SK-N-SH (cell line): ENCODE measurements around the gene GNAZ. TPM values are rescaled to one million over a fixed set of nuclear protein-coding genes. Genes with fewer than 3 reads are reported as not detected.
A peak's percentile ranks its signal among the peaks of the same experiment; 100 is the strongest.

ENCODE experiments used
- CTCF ChIA-PET: fragments of 300-600, 350-600 bp; formaldehyde crosslinking; extraction: SDS; loops from one replicate; lab custom pipeline; 2021; lab: Yijun Ruan, JAX
- POLR2A ChIA-PET: fragments of 350-600 bp; sonication (Branson Sonifier 250); formaldehyde crosslinking; extraction: SDS; loops from one replicate; lab custom pipeline; 2020; ENCODE audit warnings: antibody characterized with exemption, inconsistent platforms; lab: Yijun Ruan, JAX
- DNase-seq: peaks from one replicate; pipeline ENCODE4 v3.0.0; 2012
- H2AFZ ChIP-seq: fragments of 200-600 bp; sonication (generic); 2 replicates; pipeline ENCODE4 v1.8.1; 2016; ENCODE audit warnings: antibody characterized with exemption, mild to moderate bottlenecking, low read depth
- H3F3A ChIP-seq: fragments of 200-600 bp; sonication (generic); replicated peaks from 2 replicates; pipeline ENCODE3; 2016; ENCODE audit warnings: antibody characterized with exemption, mild to moderate bottlenecking; ENCODE audit not compliant: insufficient read depth
- H3K27ac ChIP-seq, 2 experiments: fragments of 200-500 bp in 1 of 2; fragments of 200-600 bp in 1 of 2; sonication (Bioruptor generic) in 1 of 2; sonication (generic), shearing (Covaris generic) in 1 of 2; 2 replicates each; pipeline versions ENCODE4 v1.5.1 to v1.6.1; 2014 to 2016; ENCODE audit warnings: low read depth in 2 of 2, inconsistent platforms in 1 of 2, low read length in 1 of 2, mild to moderate bottlenecking in 1 of 2, mixed read lengths in 1 of 2
- H3K27me3 ChIP-seq: fragments of 200-600 bp; sonication (generic), shearing (Covaris generic); 2 replicates; pipeline ENCODE4 v1.6.1; 2016; ENCODE audit warnings: mixed run types; ENCODE audit not compliant: insufficient read depth
- H3K36me3 ChIP-seq, 2 experiments: fragments of 200-500 bp in 1 of 2; fragments of 200-600 bp in 1 of 2; sonication (Bioruptor generic) in 1 of 2; sonication (generic) in 1 of 2; replicated peaks in 1 of 2; 2 replicates each; pipeline versions ENCODE3 to v1.5.1; 2014 to 2016; ENCODE audit warnings: low read length in 1 of 2, mild to moderate bottlenecking in 1 of 2; ENCODE audit not compliant: insufficient read depth in 2 of 2, control insufficient read depth in 1 of 2
- H3K4me1 ChIP-seq, 2 experiments: fragments of 200-500 bp in 1 of 2; fragments of 200-600 bp in 1 of 2; sonication (Bioruptor generic) in 1 of 2; sonication (generic), shearing (Covaris generic) in 1 of 2; 2 replicates each; pipeline versions ENCODE4 v1.5.1 to v1.6.1; 2014 to 2016; ENCODE audit warnings: low read depth in 1 of 2, low read length in 1 of 2, mixed run types in 1 of 2; ENCODE audit not compliant: insufficient read depth in 2 of 2, control insufficient read depth in 1 of 2
- H3K4me2 ChIP-seq: fragments of 200-600 bp; sonication (generic), shearing (Covaris generic); 2 replicates; pipeline ENCODE4 v1.6.1; 2017; ENCODE audit warnings: mixed run types
- H3K4me3 ChIP-seq, 2 experiments: fragments of 200-500 bp in 1 of 2; fragments of 200-600 bp in 1 of 2; sonication (Bioruptor generic) in 1 of 2; sonication (generic), shearing (Covaris generic) in 1 of 2; 2 replicates each; pipeline versions ENCODE4 v1.5.1 to v1.8.1; 2014 to 2016; ENCODE audit warnings: low read depth in 2 of 2, inconsistent platforms in 1 of 2, low read length in 1 of 2, mild to moderate bottlenecking in 1 of 2, mixed read lengths in 1 of 2, moderate library complexity in 1 of 2
- H3K79me2 ChIP-seq: fragments of 200-600 bp; sonication (generic); 2 replicates; pipeline ENCODE4 v1.8.1; 2017; ENCODE audit warnings: mild to moderate bottlenecking; ENCODE audit not compliant: insufficient read depth
- H3K9ac ChIP-seq: fragments of 200-600 bp; sonication (generic); 2 replicates; pipeline ENCODE4 v1.6.1; 2017; ENCODE audit warnings: mixed run types
- H3K9me2 ChIP-seq: fragments of 200-600 bp; sonication (generic); 2 replicates; pipeline ENCODE4 v1.6.1; 2017; ENCODE audit warnings: mixed run types
- H3K9me3 ChIP-seq: fragments of 200-600 bp; sonication (generic); 2 replicates; pipeline ENCODE4 v1.6.1; 2017; ENCODE audit warnings: mixed run types, mild to moderate bottlenecking, moderate library complexity
- H4K20me1 ChIP-seq: fragments of 200-600 bp; sonication (generic); 2 replicates; pipeline ENCODE4 v1.6.1; 2017; ENCODE audit warnings: mild to moderate bottlenecking, mixed run types; ENCODE audit not compliant: insufficient read depth
- EZH2phosphoT487 ChIP-seq: fragments of 200-600 bp; sonication (generic); IDR thresholded peaks from 2 replicates; pipeline ENCODE4 v1.6.1; 2017; ENCODE audit warnings: low read depth, mixed run types, mild to moderate bottlenecking, antibody characterized with exemption, moderate library complexity, borderline replicate concordance
- JUND ChIP-seq: IDR thresholded peaks from 2 replicates; pipeline ENCODE4 v1.4.0; 2012
- MEF2A ChIP-seq: IDR thresholded peaks from 2 replicates; pipeline ENCODE4 v1.4.0; 2012; ENCODE audit warnings: low read depth, borderline replicate concordance
- NRF1 ChIP-seq: IDR thresholded peaks from 2 replicates; pipeline ENCODE4 v1.6.1; 2012; ENCODE audit warnings: low read depth, mild to moderate bottlenecking, low read length
- REST ChIP-seq: IDR thresholded peaks from 2 replicates; pipeline ENCODE4 v1.6.1; 2012; ENCODE audit warnings: mild to moderate bottlenecking, low read depth, low read length, moderate library complexity
- TAF1 ChIP-seq: IDR thresholded peaks from 2 replicates; pipeline ENCODE4 v1.6.1; 2012; ENCODE audit warnings: low read depth, mild to moderate bottlenecking, low read length, moderate library complexity, borderline replicate concordance
- TCF12 ChIP-seq: IDR thresholded peaks from 2 replicates; pipeline ENCODE4 v1.4.0; 2012
- WGBS: methylation state at CpG from one replicate; pipeline ENCODE4 v1.1.6; 2017; ENCODE audit warnings: low lambda C conversion rate; 5-methylcytosine and 5-hydroxymethylcytosine counted together
- polyA plus RNA-seq, 3 experiments: library from polyadenylated mRNA; depleted of rRNA; stranded (reverse); fragments of >200 nt; gene quantifications; 2 replicates each; pipeline ENCODE4 v1.2.3, GENCODE V29; 2012
- TF ChIP-seq, protein P1 (sequence below): IDR thresholded peaks from 2 replicates; pipeline ENCODE4 v1.4.0; 2012; ENCODE audit warnings: low read depth
- TF ChIP-seq, protein P2 (sequence below): fragments of 150-350 bp; IDR thresholded peaks from 2 replicates; pipeline ENCODE4 v1.6.1; 2016; ENCODE audit warnings: mild to moderate bottlenecking, low read depth, low read length

The GNAZ gene
- polyA plus RNA-seq, 1 of the 3 experiments (the other 2 are of a cell fraction): 6.5 TPM

- no peaks in the 10 kb centered on the region for H3K36me3 ChIP-seq
- TF ChIP-seq, protein P1, sequence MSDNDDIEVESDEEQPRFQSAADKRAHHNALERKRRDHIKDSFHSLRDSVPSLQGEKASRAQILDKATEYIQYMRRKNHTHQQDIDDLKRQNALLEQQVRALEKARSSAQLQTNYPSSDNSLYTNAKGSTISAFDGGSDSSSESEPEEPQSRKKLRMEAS: no peak
- TF ChIP-seq MEF2A: no peak
- no peak for TF ChIP-seq EZH2phosphoT487
- TF ChIP-seq TAF1: no peak
- no peak for TF ChIP-seq NRF1
- TF ChIP-seq, protein P2, sequence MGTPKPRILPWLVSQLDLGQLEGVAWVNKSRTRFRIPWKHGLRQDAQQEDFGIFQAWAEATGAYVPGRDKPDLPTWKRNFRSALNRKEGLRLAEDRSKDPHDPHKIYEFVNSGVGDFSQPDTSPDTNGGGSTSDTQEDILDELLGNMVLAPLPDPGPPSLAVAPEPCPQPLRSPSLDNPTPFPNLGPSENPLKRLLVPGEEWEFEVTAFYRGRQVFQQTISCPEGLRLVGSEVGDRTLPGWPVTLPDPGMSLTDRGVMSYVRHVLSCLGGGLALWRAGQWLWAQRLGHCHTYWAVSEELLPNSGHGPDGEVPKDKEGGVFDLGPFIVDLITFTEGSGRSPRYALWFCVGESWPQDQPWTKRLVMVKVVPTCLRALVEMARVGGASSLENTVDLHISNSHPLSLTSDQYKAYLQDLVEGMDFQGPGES: no peak
- TF ChIP-seq TCF12: no peak
- TF ChIP-seq REST: no peak
- TF ChIP-seq JUND: no peak
- POLR2A ChIA-PET: no interaction called here
- H3K9me3 ChIP-seq: no peaks in the 10 kb centered on the region
- no peak overlapping the region for H3K4me2 ChIP-seq
- 38% methylated on average over 6 of the region's 6 CpGs for WGBS
- peak; percentile 17 for DNase-seq
- H2AFZ ChIP-seq: no peak overlapping the region
- no peaks in the 10 kb centered on the region for H4K20me1 ChIP-seq
- CTCF ChIA-PET: interaction anchor here (0.9 to 2.3 kb wide), 3 partner anchors 9 to 81 kb away, joined by 4 to 14 read pairs (median 5); no protein-coding TSS in a partner anchor
- no peaks in the 10 kb centered on the region for H3F3A ChIP-seq
- H3K27me3 ChIP-seq: no peaks in the 10 kb centered on the region
- no peak overlapping the region for H3K9ac ChIP-seq
- no peaks in the 10 kb centered on the region for H3K79me2 ChIP-seq
- no peak overlapping the region for H3K27ac ChIP-seq
- no peaks in the 10 kb centered on the region for H3K9me2 ChIP-seq
- no peak overlapping the region for H3K4me3 ChIP-seq
- no peaks in the 10 kb centered on the region; a peak in 2 of 4 replicates for H3K4me1 ChIP-seq
Measured at GRCh38 chr22:23036684-23037428, 33.5 kb upstream of the GNAZ start.
